Measurements from ENCODE around the gene MAP2K2.

MAP2K2 gene

GRCh38 chr19:4042731-4043082 lies 81.2 kb downstream of the MAP2K2 start:
- DNase-seq (ENCODE audit: low spot score), result no peak
- no peak for TF ChIP-seq CTCF (IDR thresholded peaks at IDR 0.05; ENCODE audit: extremely low read depth, insufficient read depth, missing control alignments)
- in situ Hi-C loops (cut with MboI; ENCODE audit: low pct_unique_long_range_greater_than_20kb, low sequenced_read_pairs, unreplicated experiment), result no loop called here

- DNase-seq (ENCODE audit: low spot score), result no peak
- TF ChIP-seq CTCF (IDR thresholded peaks at IDR 0.05; ENCODE audit: extremely low read depth, insufficient read depth, missing control alignments), result no peak
- in situ Hi-C loops (cut with MboI; ENCODE audit: low pct_unique_long_range_greater_than_20kb, low sequenced_read_pairs, unreplicated experiment), result no loop called here
Observed at GRCh38 chr19:4042064-4042730, 81.7 kb downstream of the MAP2K2 start.

Data from GM13977 (cell line).